TTC549 (cell line): ENCODE data around the gene RAB3IL1.
"Not testable (repeated sequence)": the region's sequence is repeated elsewhere in the genome, so short reads cannot be mapped to it uniquely, and the experiment has no call there.

Source experiments
- FAIRE-seq: peaks from 2 replicates; lab custom pipeline; 2012; peaks lifted over from hg19 to GRCh38; lab: Jason Lieb, UNC

RAB3IL1 gene

DNA sequence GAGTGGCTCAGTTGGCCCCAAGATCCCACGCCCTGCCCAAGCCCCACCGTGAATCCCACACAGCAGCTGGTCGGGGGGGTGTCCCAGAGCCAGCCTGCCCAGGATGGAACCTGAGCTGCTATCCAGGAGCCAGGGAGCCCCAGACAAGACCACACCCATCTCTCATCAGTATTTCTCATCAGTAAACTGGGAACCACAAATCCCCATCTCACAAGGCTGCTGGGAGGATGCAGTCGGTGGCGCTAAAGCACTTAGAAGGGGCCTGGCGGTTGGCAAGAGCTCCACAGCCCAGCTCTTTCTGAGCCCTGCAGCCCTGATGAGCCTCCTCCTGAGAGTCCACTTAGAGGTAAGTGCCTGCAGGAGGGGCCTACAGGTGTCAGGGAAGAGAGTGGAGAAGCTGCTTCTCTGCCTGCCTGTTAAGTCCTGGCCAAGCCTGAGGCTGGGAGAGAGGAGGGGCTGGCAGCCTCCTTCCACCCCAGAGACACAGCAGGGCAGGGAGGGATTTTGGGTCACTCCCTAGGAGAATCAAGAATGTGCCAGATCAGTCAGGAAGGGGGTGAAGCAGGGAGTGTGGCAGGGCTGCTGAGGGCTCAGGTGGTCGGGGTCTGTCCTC lies 32.1 kb downstream of the RAB3IL1 start:
- no peak for FAIRE-seq

DNA sequence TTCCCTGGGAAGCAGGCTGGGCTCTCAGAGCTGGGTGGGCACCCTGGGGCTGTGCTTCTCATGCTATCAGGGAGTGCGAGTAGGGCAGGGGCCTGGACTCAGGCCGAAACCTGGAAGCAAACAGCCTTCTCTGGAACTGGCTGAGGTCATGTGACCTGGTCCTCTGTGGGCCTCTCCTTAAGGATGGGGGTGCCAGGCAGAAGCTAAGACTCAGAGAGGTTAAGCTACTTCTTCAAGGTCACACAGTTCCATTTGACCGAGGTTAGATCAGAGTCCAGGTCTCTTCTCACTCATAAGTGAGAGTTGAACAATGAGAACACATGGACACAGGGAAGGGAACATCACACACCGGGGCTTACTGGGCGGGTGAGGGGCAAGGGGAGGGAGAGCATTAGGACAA lies 33.4 kb downstream of the RAB3IL1 start:
- no peak for FAIRE-seq

DNA sequence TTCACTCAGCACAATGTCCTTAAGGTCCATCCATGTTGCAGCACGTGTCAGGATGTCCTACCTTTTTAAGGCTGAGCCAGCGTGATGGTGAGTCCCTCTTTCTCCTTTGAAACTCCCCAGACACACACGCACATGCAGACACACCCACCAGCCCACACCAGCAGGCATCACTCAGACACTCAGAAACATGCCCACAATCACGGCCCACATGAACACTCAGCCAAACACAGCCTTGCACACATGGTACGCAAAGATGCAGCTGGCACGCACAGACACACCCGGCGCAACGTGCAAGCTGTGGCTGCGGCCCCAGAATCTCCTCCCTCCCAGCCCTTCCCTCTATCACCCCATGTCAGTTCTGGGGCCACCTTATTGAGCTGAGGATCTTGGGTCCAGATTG lies 34.0 kb downstream of the RAB3IL1 start:
- FAIRE-seq: no peak

DNA sequence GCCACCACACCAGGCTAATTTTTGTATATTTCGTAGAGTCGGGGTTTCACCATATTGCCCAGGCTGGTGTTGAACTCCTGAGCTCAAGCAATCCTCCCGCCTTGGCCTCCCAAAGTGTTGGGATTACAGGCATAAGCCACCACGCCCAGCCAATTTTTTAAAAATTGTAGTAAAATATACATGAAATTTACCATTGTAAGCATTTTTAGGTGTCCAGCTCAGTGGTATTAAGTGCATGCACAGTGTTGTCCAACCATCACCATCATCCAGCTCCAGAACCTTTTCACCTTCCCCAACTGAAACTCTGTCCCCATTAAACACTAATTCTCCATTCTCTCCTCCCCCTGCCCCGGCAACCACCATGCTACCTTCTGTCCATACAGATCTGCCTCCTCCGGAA lies 34.5 kb downstream of the RAB3IL1 start:
- FAIRE-seq: no peak

DNA sequence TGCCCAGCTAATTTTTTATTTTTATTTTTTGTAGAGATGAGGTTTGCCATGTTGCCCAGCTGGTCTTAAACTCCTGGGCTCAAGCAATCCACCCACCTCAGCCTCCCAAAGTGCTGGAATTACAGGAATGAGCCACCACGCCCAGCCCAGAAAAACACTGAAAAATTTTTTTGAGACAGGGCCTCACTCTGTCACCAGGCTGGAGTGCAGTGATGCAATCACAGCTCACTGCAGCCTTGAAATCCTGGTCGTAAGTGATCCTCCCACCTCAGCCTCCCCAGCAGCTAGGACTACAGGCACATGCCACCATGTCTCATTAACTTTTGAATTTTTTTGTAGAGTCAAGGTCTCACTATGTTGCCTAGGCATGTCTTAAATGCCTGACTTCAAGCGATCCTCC lies 35.1 kb downstream of the RAB3IL1 start:
- FAIRE-seq: not testable (repeated sequence)

DNA sequence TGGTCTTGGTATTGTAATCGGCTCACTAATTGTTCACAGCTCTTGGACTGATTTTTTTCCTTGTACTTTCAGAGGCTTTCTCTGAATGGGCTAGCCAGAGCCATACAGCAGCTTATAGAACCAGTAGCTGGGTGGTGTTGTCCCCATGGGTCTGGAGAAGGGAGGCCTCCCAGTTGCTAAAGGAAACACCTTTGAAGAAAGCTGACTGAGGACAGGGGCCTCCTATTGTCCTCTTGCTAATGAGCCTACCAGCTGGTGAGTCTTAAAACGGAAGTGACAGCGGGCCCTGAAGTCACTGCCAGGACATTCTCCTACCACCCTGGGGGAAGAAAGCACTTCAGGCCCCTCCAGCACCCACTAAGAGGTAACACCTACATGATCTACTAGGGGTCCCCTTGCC lies 36.0 kb downstream of the RAB3IL1 start:
- no peak for FAIRE-seq

DNA sequence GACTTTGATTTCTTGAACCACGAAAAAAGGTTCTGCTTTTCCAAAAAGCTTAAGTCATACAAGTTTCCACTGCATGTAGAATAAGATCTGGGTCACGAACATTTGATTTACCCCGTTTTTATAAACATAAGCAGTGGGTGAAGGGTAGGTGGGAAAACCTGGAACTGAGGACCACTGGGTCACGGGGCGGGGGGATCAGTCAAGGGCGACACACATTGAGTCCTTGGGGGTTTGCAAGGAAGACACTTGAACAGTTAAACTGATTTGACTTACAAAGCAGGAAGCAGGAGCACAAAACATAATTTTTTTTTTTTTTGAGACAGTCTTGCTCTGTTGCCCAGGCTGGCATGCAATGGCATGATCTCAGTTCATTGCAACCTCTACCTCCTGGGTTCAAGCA lies 36.9 kb downstream of the RAB3IL1 start:
- no peak for FAIRE-seq

DNA sequence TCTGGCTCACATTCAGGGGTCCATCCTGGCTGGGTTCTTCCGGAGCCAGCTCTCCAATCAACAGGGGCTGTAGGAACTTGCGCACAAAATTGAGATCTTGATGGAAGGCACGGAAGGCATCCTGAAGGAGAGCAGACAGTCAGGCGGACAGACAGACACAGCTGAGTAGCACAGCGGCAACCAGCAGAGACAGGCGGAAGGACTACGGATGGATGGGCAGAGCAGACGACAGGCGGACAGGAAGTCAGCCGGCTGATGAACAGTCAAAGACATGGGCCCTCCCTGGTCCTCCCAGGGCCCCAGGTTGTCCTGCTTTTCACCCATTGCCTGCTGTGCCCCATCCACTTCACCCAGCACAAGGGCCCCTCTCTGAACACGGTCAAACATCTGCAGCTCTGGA lies 37.3 kb downstream of the RAB3IL1 start:
- FAIRE-seq: no peak

DNA sequence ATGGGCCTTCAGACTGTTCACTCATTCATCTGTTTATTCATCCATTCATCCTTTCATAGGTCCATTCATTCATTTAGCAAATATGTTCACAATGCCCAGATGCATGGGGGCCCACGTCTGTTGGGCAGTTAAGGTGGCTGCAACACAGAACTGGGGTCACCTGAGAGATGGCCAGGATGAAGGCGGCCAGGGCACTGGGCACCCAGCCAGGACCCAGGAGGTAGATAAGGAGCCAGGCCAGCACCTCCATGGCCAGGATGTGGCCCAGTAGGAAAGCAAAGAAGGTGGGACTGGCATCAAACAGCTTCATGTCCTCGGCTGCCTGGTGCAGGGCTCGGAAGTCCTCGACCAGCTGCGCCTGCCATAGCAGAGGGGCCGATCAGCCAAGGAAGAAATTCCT lies 38.2 kb downstream of the RAB3IL1 start:
- FAIRE-seq: no peak

DNA sequence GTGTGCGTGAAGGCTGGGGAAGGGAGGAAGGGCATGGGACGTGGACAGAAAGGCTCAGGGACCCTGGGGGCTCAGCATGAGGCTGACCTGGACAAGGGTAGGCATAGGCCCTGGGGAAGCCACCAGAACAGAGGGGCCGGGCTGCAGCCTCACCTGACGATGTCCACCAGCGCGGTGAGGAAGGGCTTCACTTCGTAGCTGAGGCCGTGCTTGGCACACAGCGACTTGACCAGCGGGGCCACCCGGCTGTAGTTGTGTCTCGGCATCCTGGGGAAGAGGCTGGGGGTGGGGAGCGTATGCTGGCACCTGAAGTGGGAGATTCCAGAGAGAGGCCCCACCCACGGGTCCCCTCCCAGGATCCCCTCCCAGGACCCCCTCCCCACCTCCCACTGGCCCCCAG lies 41.7 kb downstream of the RAB3IL1 start:
- no peak for FAIRE-seq

DNA sequence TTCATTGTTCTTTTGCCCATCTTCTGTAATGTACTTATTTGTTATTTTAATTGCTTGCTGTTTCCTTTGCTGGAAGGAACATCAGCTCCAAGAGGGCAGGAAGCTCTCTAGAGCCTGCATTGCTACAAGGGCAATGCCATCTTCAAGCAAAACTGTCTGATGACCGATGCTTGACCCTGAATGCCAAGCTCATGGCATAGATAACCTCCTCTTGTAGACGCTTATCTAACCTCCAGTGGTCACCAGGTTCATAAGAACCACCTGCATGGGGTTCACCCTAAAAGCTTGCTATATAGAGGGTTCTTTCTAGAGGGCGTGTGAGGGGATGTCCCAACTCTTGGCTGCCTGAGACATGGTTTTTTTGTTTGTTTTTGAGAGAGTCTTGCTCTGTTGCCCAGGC lies 42.5 kb downstream of the RAB3IL1 start:
- FAIRE-seq: no peak

DNA sequence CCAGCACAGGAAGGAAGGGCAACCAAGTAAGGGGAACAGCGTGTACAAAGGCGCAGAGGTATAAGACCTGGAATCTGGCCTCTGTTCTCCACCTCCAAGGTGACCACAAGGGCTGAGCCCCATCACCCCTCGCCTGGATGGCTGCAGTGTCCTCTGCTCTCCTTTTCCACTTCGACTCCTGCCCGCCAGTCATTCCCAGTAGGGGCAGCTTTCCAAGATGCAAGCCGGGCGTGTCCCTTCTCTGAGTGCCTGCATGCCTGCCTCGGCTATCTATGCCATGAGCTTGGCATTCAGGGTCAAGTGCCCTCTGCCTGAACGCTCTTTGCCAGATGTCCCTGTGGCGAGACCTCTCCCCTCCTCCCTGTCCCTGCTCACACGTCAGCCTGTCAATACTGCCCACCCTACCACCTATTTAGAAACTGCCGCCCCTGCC lies 43.0 kb downstream of the RAB3IL1 start:
- no peak for FAIRE-seq

DNA sequence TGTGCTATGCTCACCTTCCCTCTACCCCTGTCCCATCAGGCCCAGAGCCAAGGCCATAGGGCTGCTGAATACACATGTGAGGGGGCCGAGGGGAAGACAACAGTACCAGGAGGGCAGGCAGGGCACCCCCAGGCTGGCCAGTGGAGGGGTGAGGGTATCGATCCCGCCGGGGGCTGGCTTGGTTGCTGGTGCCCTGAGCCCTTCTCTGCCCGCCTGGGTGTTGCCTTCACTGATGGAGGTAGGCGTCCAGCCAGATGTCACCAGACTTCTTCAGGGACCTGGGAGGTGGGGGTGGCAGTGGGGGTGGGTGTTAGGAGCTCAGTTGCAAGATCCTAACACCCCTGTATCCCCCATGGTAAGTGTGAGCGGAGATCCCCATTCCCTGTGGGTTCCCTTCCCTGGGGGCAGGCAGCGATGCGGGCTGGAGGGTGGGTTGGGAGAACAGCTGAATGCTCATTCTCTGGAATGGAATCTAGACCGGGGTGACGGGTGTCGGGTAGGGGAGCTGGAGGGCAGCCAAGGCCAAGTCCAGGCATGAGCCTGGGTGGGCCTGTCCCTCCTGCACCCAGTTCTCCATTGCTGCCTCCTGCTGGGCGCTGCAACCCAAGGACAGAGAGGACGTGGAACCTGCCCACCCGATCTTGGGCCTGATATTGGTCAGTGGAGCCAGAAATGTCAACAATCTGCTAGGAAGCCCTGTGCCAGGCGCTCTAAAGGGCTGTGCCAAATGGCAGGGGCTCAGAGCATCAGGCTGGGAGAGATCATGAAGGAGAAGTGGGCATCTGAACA lies 43.6 kb downstream of the RAB3IL1 start:
- FAIRE-seq: no peak

DNA sequence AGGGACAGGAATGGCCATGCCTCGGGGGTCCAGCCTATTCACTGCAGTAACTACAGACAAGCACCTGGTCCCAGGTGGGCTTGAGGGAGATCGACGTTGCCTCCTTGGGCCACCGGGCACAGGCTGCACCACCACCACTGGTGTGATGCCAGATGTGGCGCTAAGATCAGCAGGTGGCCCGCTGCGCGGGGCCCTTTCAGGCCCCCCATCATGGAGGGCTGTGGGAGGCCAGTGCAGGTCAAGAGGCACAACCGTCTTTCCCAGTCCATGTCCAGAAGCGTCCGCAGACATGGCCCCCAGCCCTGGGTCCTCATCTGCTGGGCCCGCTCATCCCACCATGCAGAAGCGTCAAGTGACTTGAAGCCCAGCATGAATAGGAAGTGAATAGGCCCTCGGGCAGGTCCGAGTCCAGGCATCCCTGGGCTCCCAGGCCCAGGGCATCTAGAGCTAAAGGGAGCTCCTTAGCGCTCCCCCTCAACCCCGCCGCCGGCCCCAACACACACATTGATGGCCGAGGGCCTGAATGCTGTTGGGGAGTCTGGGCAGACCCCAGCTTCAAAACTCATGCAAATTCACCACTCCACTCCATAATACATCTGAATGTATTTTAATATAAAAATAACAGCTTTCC lies 44.3 kb downstream of the RAB3IL1 start:
- FAIRE-seq: no peak

DNA sequence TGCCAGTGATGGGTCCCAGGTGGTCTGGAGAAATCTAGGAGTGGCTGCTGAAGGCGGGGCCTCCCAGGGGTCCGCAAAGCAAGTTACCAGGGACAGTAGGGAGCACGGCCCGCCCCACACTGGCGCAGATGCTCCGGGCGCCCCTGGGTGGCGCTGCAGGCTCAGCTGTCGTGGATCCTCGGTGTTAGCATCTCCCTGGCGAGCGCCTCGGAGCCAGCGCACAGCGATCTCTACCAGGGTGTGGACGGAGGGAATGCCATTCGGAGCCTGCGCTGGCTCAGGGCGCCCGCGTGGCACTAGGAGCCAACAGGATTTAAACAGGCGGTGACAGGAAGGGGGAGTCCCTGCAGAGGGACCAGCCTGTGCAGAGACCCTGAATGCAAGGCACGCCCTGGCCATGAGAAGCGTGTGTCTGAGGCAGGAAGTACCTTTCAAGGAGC lies 46.2 kb downstream of the RAB3IL1 start:
- FAIRE-seq: no peak

DNA sequence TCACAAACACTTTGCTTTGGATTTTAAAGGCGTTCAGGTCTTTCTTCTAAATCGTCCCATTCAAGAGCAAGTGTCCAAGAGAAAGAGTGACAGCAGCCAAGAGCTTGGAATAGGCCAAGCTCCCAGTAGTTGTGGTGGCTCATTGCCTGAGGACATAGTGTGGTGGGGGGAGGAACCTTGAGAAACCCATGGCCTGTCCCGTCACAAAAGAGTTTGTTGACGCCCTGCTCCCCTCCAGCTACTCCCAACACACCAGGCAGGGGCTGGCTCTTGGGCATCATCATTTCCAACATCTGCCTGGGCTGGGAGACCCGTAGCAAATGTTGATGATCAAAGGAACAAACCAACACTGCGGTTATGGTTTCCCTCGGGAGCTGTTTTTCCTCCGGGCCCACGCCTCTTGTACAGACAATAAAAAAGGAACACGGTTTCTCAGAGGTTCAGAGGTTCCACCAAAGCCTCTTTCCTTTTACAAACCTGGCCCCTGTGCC lies 46.8 kb downstream of the RAB3IL1 start:
- FAIRE-seq: no peak

DNA sequence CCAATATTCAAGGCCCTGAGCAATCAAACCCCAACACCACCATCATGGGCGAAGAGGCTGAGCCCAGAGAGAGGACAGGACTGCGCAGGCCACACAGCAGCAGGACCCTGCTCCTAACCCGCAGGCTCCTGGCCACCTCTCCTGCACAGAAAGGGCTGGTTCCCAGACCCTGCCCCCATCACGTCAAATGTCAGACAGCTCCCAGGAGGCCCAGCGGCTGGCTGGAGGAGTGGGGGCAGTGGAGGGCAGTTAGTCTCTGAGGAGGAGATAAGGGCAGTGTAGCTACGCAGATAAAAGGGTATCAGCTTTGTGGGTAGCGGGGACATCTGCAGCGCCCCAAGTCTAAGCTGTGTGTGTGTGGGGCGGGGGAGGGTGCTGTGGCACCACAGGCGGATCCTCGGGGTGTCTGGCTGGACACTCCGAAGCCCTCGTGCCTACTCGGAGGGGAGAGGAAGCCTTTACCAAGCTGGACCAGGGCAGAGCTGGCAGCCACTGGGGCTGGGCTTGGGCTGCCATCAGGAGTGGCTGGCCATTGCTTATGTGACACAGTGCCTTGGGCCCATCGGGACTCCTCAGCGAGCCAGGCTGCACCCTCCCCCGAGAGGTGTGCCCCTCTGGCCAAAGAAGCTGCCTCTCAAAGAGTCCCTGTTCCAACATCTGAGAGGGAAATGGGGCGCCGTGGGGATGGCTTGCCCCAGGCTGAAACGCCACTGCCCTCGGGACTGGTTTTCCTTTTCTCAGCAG lies 47.5 kb downstream of the RAB3IL1 start:
- FAIRE-seq: no peak

DNA sequence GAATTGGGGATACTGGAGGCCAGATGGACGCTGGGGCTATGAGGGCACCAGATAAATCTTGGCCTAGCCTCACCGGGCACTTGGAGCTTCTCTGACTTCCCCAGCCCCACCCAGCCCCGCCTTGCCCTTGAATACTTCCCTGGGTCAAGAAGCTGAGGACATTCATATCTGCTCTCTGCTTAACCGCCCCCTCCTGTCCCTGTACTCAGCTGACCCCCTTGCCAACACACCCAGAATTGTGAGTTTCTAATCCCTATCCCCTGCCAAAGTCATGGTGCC lies 48.0 kb downstream of the RAB3IL1 start:
- no peak for FAIRE-seq

DNA sequence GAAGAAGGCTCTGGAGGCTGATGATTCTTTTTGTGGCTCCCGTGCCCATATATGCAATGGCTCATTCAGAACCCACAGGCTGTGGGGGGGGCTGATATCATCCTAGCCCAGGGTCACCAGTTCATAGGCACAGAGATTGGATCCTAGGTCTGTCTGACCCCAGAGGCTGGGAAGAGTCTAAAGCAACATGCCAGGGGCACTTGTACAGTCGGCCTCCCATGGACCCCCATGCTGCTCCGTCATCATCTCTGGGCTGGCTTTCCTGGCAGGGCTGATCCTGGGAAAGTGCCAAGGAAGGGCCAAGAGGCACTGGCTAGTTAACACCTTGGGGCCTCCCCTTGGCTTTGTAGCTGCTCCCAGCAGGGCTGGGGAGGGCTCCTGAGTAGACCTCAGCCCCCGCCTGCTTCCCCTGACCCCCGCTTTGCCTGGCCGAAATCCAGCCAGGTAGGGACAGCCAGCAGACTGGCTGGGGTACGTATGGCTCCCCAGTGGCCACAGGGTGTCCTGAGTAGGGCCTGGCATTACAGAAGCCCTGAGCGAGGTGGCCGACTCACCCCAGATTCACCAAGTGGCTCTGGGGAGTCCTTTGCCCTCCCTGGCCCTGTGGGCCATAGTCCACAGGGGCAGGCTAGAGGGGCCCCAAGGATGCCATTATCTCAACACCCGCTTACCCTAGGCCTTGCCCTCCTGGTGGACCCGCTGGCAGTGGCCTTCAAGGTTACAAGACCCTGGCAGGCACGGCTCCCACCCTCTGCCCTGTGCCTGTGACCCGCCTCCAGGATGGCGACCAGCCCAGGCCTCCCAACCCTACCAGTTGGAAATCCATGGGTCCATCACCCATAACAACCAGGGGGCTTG lies 48.6 kb downstream of the RAB3IL1 start:
- no peak for FAIRE-seq

DNA sequence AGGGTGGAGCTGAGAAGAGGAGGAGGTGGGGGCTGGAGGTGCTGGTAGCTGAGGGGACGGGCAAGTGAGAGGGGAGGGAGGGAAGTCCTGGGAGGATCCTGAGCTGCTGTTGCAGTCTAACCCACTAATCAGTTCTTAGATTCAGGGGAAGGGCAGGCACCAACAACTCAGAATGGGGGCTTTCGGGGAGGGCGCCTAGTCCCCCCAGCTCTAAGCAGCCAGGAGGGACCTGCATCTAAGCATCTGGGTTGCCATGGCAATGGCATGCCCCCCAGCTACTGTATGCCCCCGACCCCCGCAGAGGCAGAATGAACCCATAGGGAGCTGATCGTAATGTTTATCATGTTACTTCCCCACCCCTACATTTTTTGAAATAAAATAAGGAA lies 50.4 kb downstream of the RAB3IL1 start:
- no peak for FAIRE-seq

DNA sequence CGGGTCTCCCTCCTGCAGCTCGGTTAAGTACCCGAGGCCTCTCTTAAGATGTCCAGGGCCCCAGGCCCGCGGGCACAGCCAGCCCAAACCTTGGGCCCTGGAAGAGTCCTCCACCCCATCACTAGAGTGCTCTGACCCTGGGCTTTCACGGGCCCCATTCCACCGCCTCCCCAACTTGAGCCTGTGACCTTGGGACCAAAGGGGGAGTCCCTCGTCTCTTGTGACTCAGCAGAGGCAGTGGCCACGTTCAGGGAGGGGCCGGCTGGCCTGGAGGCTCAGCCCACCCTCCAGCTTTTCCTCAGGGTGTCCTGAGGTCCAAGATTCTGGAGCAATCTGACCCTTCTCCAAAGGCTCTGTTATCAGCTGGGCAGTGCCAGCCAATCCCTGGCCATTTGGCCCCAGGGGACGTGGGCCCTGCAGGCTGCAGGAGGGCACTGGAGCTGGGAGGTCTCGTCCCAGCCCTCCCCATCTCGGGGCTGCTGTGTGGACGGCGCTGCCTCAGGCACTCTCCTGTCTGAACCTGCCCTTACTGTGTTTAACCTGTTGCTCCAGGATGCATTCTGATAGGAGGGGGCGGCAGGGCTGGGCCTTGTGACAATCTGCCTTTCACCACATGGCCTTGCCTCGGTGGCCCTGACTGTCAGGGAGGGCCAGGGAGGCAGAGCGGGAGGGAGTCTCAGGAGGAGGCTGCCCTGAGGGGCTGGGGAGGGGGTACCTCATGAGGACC lies 51.0 kb downstream of the RAB3IL1 start:
- FAIRE-seq: no peak
